ENCODE measurements around the gene MTIF3. TPM values are rescaled to one million over a fixed set of nuclear protein-coding genes. Genes with fewer than 3 reads are reported as not detected.

Gene MTIF3
- polyA plus RNA-seq, 1 donor from 2014 or later = 66.5 TPM

- H2AFZ ChIP-seq (ENCODE audit: low read depth, low read length) = no peak overlapping the region
- H3F3A ChIP-seq (ENCODE audit: insufficient read depth, low read length, poor library complexity, severe bottlenecking) = no peaks in the 10 kb centered on the region
- H3K9ac ChIP-seq (ENCODE audit: low read length) = no peak overlapping the region
- H3K36me3 ChIP-seq (ENCODE audit: insufficient read depth, low read length) = no peaks in the 10 kb centered on the region
- TF ChIP-seq TAF1 (IDR thresholded peaks at IDR 0.05; ENCODE audit: low read depth) = no peak
- no peaks in the 10 kb centered on the region for H4K20me1 ChIP-seq (ENCODE audit: insufficient read depth)
- no peaks in the 10 kb centered on the region for H3K9me3 ChIP-seq (ENCODE audit: low read length)
- no peak overlapping the region for H3K27ac ChIP-seq (ENCODE audit: low read length)
- H3K27me3 ChIP-seq (ENCODE audit: insufficient read depth, low read depth, low read length) = no peaks in the 10 kb centered on the region
- H3K9me2 ChIP-seq (ENCODE audit: insufficient read depth, low read length) = no peaks in the 10 kb centered on the region
- no peak overlapping the region for H3K4me3 ChIP-seq (ENCODE audit: low read length)
- H3K79me2 ChIP-seq (replicated peaks; ENCODE audit: insufficient read depth, low read length) = peaks cover 8% of the 10 kb centered on the region
- no peak overlapping the region for H3K4me2 ChIP-seq (ENCODE audit: low read length)
Observed at GRCh38 chr13:27421101-27421871, 29.1 kb downstream of the MTIF3 start.

- TF ChIP-seq TAF1 (IDR thresholded peaks at IDR 0.05; ENCODE audit: low read depth) (no peak), POLR2AphosphoS5 (IDR thresholded peaks at IDR 0.05) (no peak), EP300 (conservative IDR thresholded peaks at IDR 0.05; ENCODE audit: poor library complexity, severe bottlenecking) (no peak)
- H3K36me3 ChIP-seq (ENCODE audit: insufficient read depth, low read length) = no peaks in the 10 kb centered on the region
- H3K9me2 ChIP-seq (ENCODE audit: insufficient read depth, low read length) = no peaks in the 10 kb centered on the region
- no peak overlapping the region for H3K4me2 ChIP-seq (ENCODE audit: low read length)
- no peak overlapping the region for H2AFZ ChIP-seq (ENCODE audit: low read depth, low read length)
- no peaks in the 10 kb centered on the region for H3K27me3 ChIP-seq (ENCODE audit: insufficient read depth, low read depth, low read length)
- no peaks in the 10 kb centered on the region for H3K9me3 ChIP-seq (ENCODE audit: low read length)
- H3K79me2 ChIP-seq (replicated peaks; ENCODE audit: insufficient read depth, low read length) = no peaks in the 10 kb centered on the region
- H4K20me1 ChIP-seq (ENCODE audit: insufficient read depth) = no peaks in the 10 kb centered on the region
- no peak overlapping the region for H3K9ac ChIP-seq (ENCODE audit: low read length)
- H3K27ac ChIP-seq (ENCODE audit: low read length) = no peak overlapping the region
- no peaks in the 10 kb centered on the region for H3F3A ChIP-seq (ENCODE audit: insufficient read depth, low read length, poor library complexity, severe bottlenecking)
- no peak overlapping the region for H3K4me3 ChIP-seq (ENCODE audit: low read length)
Observed at GRCh38 chr13:27419328-27419727, 31.0 kb downstream of the MTIF3 start.

GRCh38 chr13:27415116-27415515 lies 35.2 kb downstream of the MTIF3 start:
- H3K36me3 ChIP-seq (ENCODE audit: insufficient read depth, low read length) = no peaks in the 10 kb centered on the region
- no peaks in the 10 kb centered on the region for H3K27me3 ChIP-seq (ENCODE audit: insufficient read depth, low read depth, low read length)
- no peak overlapping the region for H3K4me3 ChIP-seq (ENCODE audit: low read length)
- no peaks in the 10 kb centered on the region for H3K9me2 ChIP-seq (ENCODE audit: insufficient read depth, low read length)
- no peaks in the 10 kb centered on the region for H3K9me3 ChIP-seq (ENCODE audit: low read length)
- no peak overlapping the region for H2AFZ ChIP-seq (ENCODE audit: low read depth, low read length)
- TF ChIP-seq MXI1 (conservative IDR thresholded peaks at IDR 0.05; ENCODE audit: poor library complexity, severe bottlenecking) (no peak), SMC3 (conservative IDR thresholded peaks at IDR 0.05; ENCODE audit: poor library complexity) (no peak), REST (IDR thresholded peaks at IDR 0.05; ENCODE audit: borderline replicate concordance) (no peak), TAF1 (IDR thresholded peaks at IDR 0.05; ENCODE audit: low read depth) (no peak), CTCF (IDR thresholded peaks at IDR 0.05; ENCODE audit: poor library complexity, severe bottlenecking) (no peak), EZH2 (IDR thresholded peaks at IDR 0.05; ENCODE audit: borderline replicate concordance, insufficient read depth, low read length, poor library complexity, severe bottlenecking) (no peak), EP300 (conservative IDR thresholded peaks at IDR 0.05; ENCODE audit: poor library complexity, severe bottlenecking) (no peak), POLR2AphosphoS5 (IDR thresholded peaks at IDR 0.05) (no peak), RAD21 (conservative IDR thresholded peaks at IDR 0.05) (no peak)
- no peaks in the 10 kb centered on the region for H3F3A ChIP-seq (ENCODE audit: insufficient read depth, low read length, poor library complexity, severe bottlenecking)
- no peak overlapping the region for H3K4me2 ChIP-seq (ENCODE audit: low read length)
- H3K9ac ChIP-seq (ENCODE audit: low read length) = no peak overlapping the region
- H3K27ac ChIP-seq (ENCODE audit: low read length) = no peak overlapping the region
- H4K20me1 ChIP-seq (ENCODE audit: insufficient read depth) = no peaks in the 10 kb centered on the region
- no peaks in the 10 kb centered on the region for H3K79me2 ChIP-seq (replicated peaks; ENCODE audit: insufficient read depth, low read length)

Measured in neural cell (in vitro differentiated cells).